ENCODE data around the gene PRKCA.
"Not testable (repeated sequence)": the region's sequence is repeated elsewhere in the genome, so short reads cannot be mapped to it uniquely, and the experiment has no call there.

The PRKCA gene

GRCh38 chr17:66292353-66292752 lies 10.1 kb upstream of the PRKCA start:
- no peak for DNase-seq

GRCh38 chr17:66296289-66296725 lies 6.1 kb upstream of the PRKCA start:
- no peak for DNase-seq

- DNase-seq: not testable (repeated sequence)
Measured at GRCh38 chr17:66297443-66297842, 5.0 kb upstream of the PRKCA start.

GRCh38 chr17:66299711-66300110 lies 2.7 kb upstream of the PRKCA start:
- DNase-seq: no peak

- DNase-seq: no peak
Measured at GRCh38 chr17:66300956-66301355, 1.5 kb upstream of the PRKCA start.

- DNase-seq: no peak
Measured at GRCh38 chr17:66301367-66301863, 998 bp upstream of the PRKCA start.

GRCh38 chr17:66302761-66303626 lies 581 bp downstream of the PRKCA start:
- DNase-seq: no peak

GRCh38 chr17:66304304-66305174 lies 2.1 kb downstream of the PRKCA start:
- no peak for DNase-seq

GRCh38 chr17:66306446-66306845 lies 4.0 kb downstream of the PRKCA start:
- no peak for DNase-seq

- DNase-seq: no peak
Measured at GRCh38 chr17:66307257-66307656, 4.8 kb downstream of the PRKCA start.

GRCh38 chr17:66308856-66309255 lies 6.4 kb downstream of the PRKCA start:
- no peak for DNase-seq

GRCh38 chr17:66309793-66310192 lies 7.4 kb downstream of the PRKCA start:
- no peak for DNase-seq

- no peak for DNase-seq
Measured at GRCh38 chr17:66310528-66311148, 8.2 kb downstream of the PRKCA start.

GRCh38 chr17:66312912-66313311 lies 10.5 kb downstream of the PRKCA start:
- DNase-seq: no peak

GRCh38 chr17:66313325-66313724 lies 10.9 kb downstream of the PRKCA start:
- no peak for DNase-seq

- no peak for DNase-seq
Measured at GRCh38 chr17:66313995-66314659, 11.7 kb downstream of the PRKCA start.

GRCh38 chr17:66317629-66318028 lies 15.2 kb downstream of the PRKCA start:
- no peak for DNase-seq

- DNase-seq: no peak
Measured at GRCh38 chr17:66319226-66319625, 16.8 kb downstream of the PRKCA start.

GRCh38 chr17:66322764-66323163 lies 20.4 kb downstream of the PRKCA start:
- DNase-seq: no peak

- not testable (repeated sequence) for DNase-seq
Measured at GRCh38 chr17:66324381-66325004, 22.1 kb downstream of the PRKCA start.

- no peak for DNase-seq
Measured at GRCh38 chr17:66326476-66327047, 24.1 kb downstream of the PRKCA start.

- DNase-seq: no peak
Measured at GRCh38 chr17:66330646-66331037, 28.2 kb downstream of the PRKCA start.
